Liver (tissue), 3 donors: ENCODE data around the gene ALCAM.

Experiments
- CTCF ChIP-seq: fragments of 150-350 bp; IDR thresholded peaks from 2 replicates; pipeline ENCODE4 v1.5.1; 2017; ENCODE audit warnings: improper control_type of control experiment, low read depth, low read length; ENCODE audit not compliant: missing input control
- FOXA1 ChIP-seq: IDR thresholded peaks from 2 replicates; pipeline ENCODE4 v1.6.1; 2016; ENCODE audit warnings: antibody characterized with exemption
- RXRA ChIP-seq, 2 donors: IDR thresholded peaks; 2 replicates each; pipeline ENCODE4 v1.6.1; 2017 to 2018; ENCODE audit warnings: antibody characterized with exemption in 2 of 2, mild to moderate bottlenecking in 1 of 2
- SP1 ChIP-seq: IDR thresholded peaks from 2 replicates; pipeline ENCODE4 v1.6.1; 2018; ENCODE audit warnings: antibody characterized with exemption, mild to moderate bottlenecking
- TAF1 ChIP-seq: conservative IDR thresholded peaks from 2 replicates; pipeline ENCODE4 v1.6.1; 2016; ENCODE audit warnings: antibody characterized with exemption, mild to moderate bottlenecking
- TF ChIP-seq, protein P1 (sequence below): IDR thresholded peaks from 2 replicates; pipeline ENCODE4 v1.6.1; 2016; ENCODE audit warnings: antibody characterized with exemption, mild to moderate bottlenecking
- TF ChIP-seq, protein P2 (sequence below): IDR thresholded peaks from 2 replicates; pipeline ENCODE4 v1.6.1; 2016; ENCODE audit warnings: antibody characterized with exemption
- donor health status: healthy.
- donor health status: healthy.

DNA sequence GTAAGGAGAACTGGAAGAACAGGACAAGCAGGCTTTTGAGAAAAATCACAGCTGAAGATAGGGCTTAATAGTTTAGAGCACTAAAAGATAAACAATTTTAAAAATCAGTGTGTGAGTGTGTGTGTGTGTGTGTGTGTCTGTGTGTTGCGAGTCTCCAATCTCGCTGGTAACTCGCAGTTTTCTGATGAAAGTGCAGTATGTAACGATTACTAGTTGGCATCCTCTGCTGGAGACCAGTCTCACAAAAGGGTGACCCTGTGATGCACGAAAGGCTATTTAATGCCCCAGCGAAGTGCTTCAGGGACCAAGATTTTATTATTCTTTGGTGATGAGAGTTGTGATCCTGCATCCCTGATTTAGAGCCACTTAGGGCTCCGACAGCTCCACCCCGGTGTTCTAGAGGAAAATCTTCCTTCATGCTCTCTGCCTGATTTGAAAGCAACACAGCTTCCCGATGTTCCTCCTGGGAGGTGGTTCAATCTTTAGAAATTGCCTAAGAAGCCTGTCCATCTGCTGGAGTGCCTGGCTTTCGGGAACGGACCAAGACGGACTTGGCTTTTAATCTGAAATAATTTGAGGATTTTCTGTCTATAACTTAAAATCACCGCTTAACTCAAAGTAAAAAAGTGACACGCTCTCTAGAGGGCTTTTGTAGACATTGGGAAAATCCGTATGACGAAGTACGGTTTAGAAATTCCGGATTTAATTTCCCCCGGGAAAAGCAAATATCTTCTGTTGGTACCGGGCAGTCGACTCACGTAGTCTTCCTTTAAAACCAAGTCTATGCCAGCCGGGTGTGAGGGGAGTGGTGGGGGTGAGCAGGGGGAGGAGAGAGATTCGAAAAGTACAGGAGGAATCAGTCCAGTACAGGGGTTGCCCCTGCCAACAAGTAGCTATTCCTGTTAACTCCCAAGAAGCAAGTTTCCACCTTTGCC lies 1.1 kb upstream of the ALCAM start:
- TF ChIP-seq CTCF (no peak), TAF1 (no peak), SP1 (no peak), FOXA1 (no peak), RXRA (IDR thresholded peaks at IDR 0.05) (no peak)
- TF ChIP-seq, protein P1, sequence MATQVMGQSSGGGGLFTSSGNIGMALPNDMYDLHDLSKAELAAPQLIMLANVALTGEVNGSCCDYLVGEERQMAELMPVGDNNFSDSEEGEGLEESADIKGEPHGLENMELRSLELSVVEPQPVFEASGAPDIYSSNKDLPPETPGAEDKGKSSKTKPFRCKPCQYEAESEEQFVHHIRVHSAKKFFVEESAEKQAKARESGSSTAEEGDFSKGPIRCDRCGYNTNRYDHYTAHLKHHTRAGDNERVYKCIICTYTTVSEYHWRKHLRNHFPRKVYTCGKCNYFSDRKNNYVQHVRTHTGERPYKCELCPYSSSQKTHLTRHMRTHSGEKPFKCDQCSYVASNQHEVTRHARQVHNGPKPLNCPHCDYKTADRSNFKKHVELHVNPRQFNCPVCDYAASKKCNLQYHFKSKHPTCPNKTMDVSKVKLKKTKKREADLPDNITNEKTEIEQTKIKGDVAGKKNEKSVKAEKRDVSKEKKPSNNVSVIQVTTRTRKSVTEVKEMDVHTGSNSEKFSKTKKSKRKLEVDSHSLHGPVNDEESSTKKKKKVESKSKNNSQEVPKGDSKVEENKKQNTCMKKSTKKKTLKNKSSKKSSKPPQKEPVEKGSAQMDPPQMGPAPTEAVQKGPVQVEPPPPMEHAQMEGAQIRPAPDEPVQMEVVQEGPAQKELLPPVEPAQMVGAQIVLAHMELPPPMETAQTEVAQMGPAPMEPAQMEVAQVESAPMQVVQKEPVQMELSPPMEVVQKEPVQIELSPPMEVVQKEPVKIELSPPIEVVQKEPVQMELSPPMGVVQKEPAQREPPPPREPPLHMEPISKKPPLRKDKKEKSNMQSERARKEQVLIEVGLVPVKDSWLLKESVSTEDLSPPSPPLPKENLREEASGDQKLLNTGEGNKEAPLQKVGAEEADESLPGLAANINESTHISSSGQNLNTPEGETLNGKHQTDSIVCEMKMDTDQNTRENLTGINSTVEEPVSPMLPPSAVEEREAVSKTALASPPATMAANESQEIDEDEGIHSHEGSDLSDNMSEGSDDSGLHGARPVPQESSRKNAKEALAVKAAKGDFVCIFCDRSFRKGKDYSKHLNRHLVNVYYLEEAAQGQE, result no peak
- TF ChIP-seq, protein P2, sequence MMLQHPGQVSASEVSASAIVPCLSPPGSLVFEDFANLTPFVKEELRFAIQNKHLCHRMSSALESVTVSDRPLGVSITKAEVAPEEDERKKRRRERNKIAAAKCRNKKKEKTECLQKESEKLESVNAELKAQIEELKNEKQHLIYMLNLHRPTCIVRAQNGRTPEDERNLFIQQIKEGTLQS, result no peak
